Measurements from ENCODE around the gene PDE1C.
"Not testable (repeated sequence)": the region's sequence is repeated elsewhere in the genome, so short reads cannot be mapped to it uniquely, and the experiment has no call there.

PDE1C gene

GRCh38 chr7:31887006-31887405 lies 183.2 kb downstream of the PDE1C start:
- DNase-seq: no peak

- no peak for DNase-seq
Observed at GRCh38 chr7:31885171-31885570, 185.0 kb downstream of the PDE1C start.

GRCh38 chr7:31883761-31884164 lies 186.4 kb downstream of the PDE1C start:
- DNase-seq: peak in 1 of 2 donors; percentile 1

GRCh38 chr7:31882187-31882586 lies 188.0 kb downstream of the PDE1C start:
- no peak for DNase-seq

GRCh38 chr7:31878875-31879274 lies 191.3 kb downstream of the PDE1C start:
- DNase-seq: no peak

GRCh38 chr7:31875424-31875823 lies 194.8 kb downstream of the PDE1C start:
- no peak for DNase-seq

- no peak for DNase-seq
Observed at GRCh38 chr7:31874631-31875386, 195.4 kb downstream of the PDE1C start.

- no peak for DNase-seq
Observed at GRCh38 chr7:31873816-31874597, 196.2 kb downstream of the PDE1C start.

- no peak for DNase-seq
Observed at GRCh38 chr7:31872545-31873370, 197.4 kb downstream of the PDE1C start.

GRCh38 chr7:31864646-31865045 lies 205.6 kb downstream of the PDE1C start:
- DNase-seq: no peak

- DNase-seq: no peak
Observed at GRCh38 chr7:31860925-31861324, 209.3 kb downstream of the PDE1C start.

- DNase-seq: no peak
Observed at GRCh38 chr7:31858055-31858454, 212.2 kb downstream of the PDE1C start.

- DNase-seq: no peak
Observed at GRCh38 chr7:31857172-31857571, 213.0 kb downstream of the PDE1C start.

- no peak for DNase-seq
Observed at GRCh38 chr7:31856337-31856736, 213.9 kb downstream of the PDE1C start.

- DNase-seq: no peak
Observed at GRCh38 chr7:31855530-31855929, 214.7 kb downstream of the PDE1C start.

- no peak for DNase-seq
Observed at GRCh38 chr7:31853380-31853779, 216.8 kb downstream of the PDE1C start.

- DNase-seq: no peak
Observed at GRCh38 chr7:31852462-31852861, 217.7 kb downstream of the PDE1C start.

- DNase-seq: no peak
Observed at GRCh38 chr7:31851119-31851518, 219.1 kb downstream of the PDE1C start.

- no peak for DNase-seq
Observed at GRCh38 chr7:31850601-31851000, 219.6 kb downstream of the PDE1C start.

GRCh38 chr7:31850066-31850465 lies 220.1 kb downstream of the PDE1C start:
- no peak for DNase-seq

GRCh38 chr7:31835471-31835870 lies 234.7 kb downstream of the PDE1C start:
- no peak for DNase-seq

GRCh38 chr7:31833625-31834024 lies 236.6 kb downstream of the PDE1C start:
- not testable (repeated sequence) for DNase-seq

GRCh38 chr7:31828520-31828919 lies 241.7 kb downstream of the PDE1C start:
- DNase-seq: no peak
